Natural killer cell treated with Interleukin-12 subunit alpha and Interleukin-12 subunit beta and Interleukin-15 and Interleukin-18, amount 100 ng/mL, for 72 hours (primary cell): ENCODE data around the gene MOB2. TPM values are rescaled to one million over a fixed set of nuclear protein-coding genes. Genes with fewer than 3 reads are reported as not detected.

Experiments used
- ATAC-seq, 2 donors: fragments of 150-1000 bp; cut with Tn5 transposase in 1 of 2; sonication (Bioruptor Pico), chemical (Tn5 transposase) in 1 of 2; 2 replicates each; pipeline ENCODE4 v1.10.0; 2021
- DNase-seq: peaks from one replicate; pipeline ENCODE4 v3.0.0; 2022; ENCODE audit warnings: low spot score
- H3K27ac Mint-ChIP-seq, 2 donors: 1 replicate in 1 of 2; 2 replicates in 1 of 2; pipeline ENCODE4 v1.8.0; 2022; ENCODE audit warnings: mixed read lengths in 2 of 2, mild to moderate bottlenecking in 1 of 2, moderate library complexity in 1 of 2
- H3K27me3 Mint-ChIP-seq, 2 donors: 1 replicate in 1 of 2; 2 replicates in 1 of 2; pipeline ENCODE4 v1.8.0; 2022; ENCODE audit warnings: mixed read lengths in 2 of 2
- H3K36me3 Mint-ChIP-seq: one replicate; pipeline ENCODE4 v1.8.0; 2022; ENCODE audit warnings: mixed read lengths
- H3K4me1 Mint-ChIP-seq, 2 donors: 1 replicate in 1 of 2; 2 replicates in 1 of 2; pipeline ENCODE4 v1.8.0; 2022; ENCODE audit warnings: low read depth in 2 of 2, mixed read lengths in 2 of 2, mild to moderate bottlenecking in 1 of 2
- H3K4me3 Mint-ChIP-seq: one replicate; pipeline ENCODE4 v1.8.0; 2022; ENCODE audit warnings: mixed read lengths
- H3K9me3 Mint-ChIP-seq: 2 replicates; pipeline ENCODE4 v1.8.0; 2022; ENCODE audit warnings: mixed read lengths
- total RNA-seq, 2 donors: library from RNA; stranded (reverse); gene quantifications; one replicate each; pipeline ENCODE4 v1.2.3, GENCODE V29; 2022

MOB2 gene
- total RNA-seq, 2 donors from 2014 or later = 40.0 to 42.7 TPM

DNA sequence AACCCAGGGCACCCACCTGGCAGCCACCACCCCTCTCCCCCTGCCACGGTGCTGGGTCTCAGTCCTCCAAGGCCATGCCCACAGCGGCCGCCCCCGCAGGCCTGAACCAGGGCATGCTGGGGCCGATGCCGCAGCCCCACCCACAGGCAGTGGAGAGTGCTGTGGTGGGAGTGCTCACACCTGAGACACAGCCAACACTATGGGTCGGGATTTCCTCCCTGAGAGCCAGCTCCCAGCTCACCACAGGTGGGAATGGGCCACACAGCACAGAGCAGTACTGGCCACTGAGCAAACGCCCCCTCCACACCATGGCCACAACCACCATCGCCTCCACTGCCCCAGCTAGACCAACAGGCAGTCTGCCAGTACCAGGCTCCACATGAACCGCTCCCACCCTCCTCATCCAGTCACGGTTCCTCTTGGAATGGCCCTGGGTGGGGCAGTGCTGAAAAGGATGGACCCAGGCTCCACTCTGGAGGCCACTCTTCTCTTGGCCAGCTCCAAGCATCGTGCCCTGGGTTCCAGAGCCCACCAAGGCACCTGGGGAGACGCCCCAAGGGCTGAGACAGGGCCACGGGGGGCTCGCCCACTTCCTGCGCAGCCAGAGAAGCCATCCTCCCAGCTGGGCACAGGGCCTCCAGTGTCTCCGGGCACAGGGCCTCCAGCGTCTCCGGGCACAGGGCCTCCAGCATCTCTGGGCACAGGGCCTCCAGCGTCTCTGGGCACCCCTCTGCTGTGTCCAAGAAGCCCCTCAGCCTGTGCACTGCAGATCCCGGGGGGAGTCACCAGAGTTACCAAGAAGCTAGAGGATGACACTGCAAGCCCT, 14.2 kb downstream of the MOB2 start:
- no peaks in the 10 kb centered on the region for H3K27me3 Mint-ChIP-seq
- ATAC-seq (no peak), DNase-seq (no peak)
- H3K27ac Mint-ChIP-seq = no peak overlapping the region
- peaks cover 0 to under 1% of the 10 kb centered on the region in 2 donors for H3K4me1 Mint-ChIP-seq
- H3K4me3 Mint-ChIP-seq = no peak overlapping the region
- no peaks in the 10 kb centered on the region for H3K9me3 Mint-ChIP-seq
- peaks cover 10% of the 10 kb centered on the region for H3K36me3 Mint-ChIP-seq

- ATAC-seq = no peak
- DNase-seq = no peak
- H3K4me1 Mint-ChIP-seq = peaks cover 0 to 7% of the 10 kb centered on the region in 2 donors
- H3K27me3 Mint-ChIP-seq = no peaks in the 10 kb centered on the region
- peaks cover 6% of the 10 kb centered on the region for H3K36me3 Mint-ChIP-seq
- H3K4me3 Mint-ChIP-seq = no peak overlapping the region
- no peak overlapping the region for H3K27ac Mint-ChIP-seq
- H3K9me3 Mint-ChIP-seq = no peaks in the 10 kb centered on the region
These were observed 14.8 kb downstream of the MOB2 start for GRCh38 chr11:1471736-1472135.

GRCh38 chr11:1470681-1471611, 15.6 kb downstream of the MOB2 start:
- no peaks in the 10 kb centered on the region for H3K9me3 Mint-ChIP-seq
- H3K4me1 Mint-ChIP-seq = peaks cover 0 to 9% of the 10 kb centered on the region in 2 donors
- ATAC-seq (no peak), DNase-seq (no peak)
- no peak overlapping the region for H3K27ac Mint-ChIP-seq
- H3K4me3 Mint-ChIP-seq = no peak overlapping the region
- H3K36me3 Mint-ChIP-seq = peaks cover 6% of the 10 kb centered on the region
- no peaks in the 10 kb centered on the region for H3K27me3 Mint-ChIP-seq

- Mint-ChIP-seq H3K4me1 (peaks cover 0 to 14% of the 10 kb centered on the region in 2 donors), H3K36me3 (peaks cover 6% of the 10 kb centered on the region), H3K27me3 (no peaks in the 10 kb centered on the region), H3K9me3 (no peaks in the 10 kb centered on the region), H3K27ac (no peak overlapping the region), H3K4me3 (no peak overlapping the region)
- DNase-seq (no peak), ATAC-seq (no peak)
These were observed 16.5 kb downstream of the MOB2 start for GRCh38 chr11:1469911-1470680.

GRCh38 chr11:1469287-1469910, 17.2 kb downstream of the MOB2 start:
- Mint-ChIP-seq H3K4me1 (peaks cover 0 to 14% of the 10 kb centered on the region in 2 donors), H3K4me3 (no peak overlapping the region), H3K36me3 (peaks cover 4% of the 10 kb centered on the region), H3K27ac (no peak overlapping the region), H3K27me3 (no peaks in the 10 kb centered on the region), H3K9me3 (no peaks in the 10 kb centered on the region)
- DNase-seq (no peak), ATAC-seq (no peak)

GRCh38 chr11:1468473-1469066, 18.0 kb downstream of the MOB2 start:
- Mint-ChIP-seq H3K9me3 (no peaks in the 10 kb centered on the region), H3K27ac (no peak overlapping the region), H3K4me3 (no peak overlapping the region), H3K36me3 (no peaks in the 10 kb centered on the region), H3K27me3 (no peaks in the 10 kb centered on the region), H3K4me1 (peaks cover 0 to 14% of the 10 kb centered on the region in 2 donors)
- ATAC-seq (no peak), DNase-seq (no peak)

GRCh38 chr11:1468002-1468401, 18.6 kb downstream of the MOB2 start:
- no peak for ATAC-seq
- DNase-seq = no peak
- Mint-ChIP-seq H3K27me3 (no peaks in the 10 kb centered on the region), H3K36me3 (no peaks in the 10 kb centered on the region), H3K4me3 (no peak overlapping the region), H3K9me3 (no peaks in the 10 kb centered on the region), H3K4me1 (peaks cover 0 to 14% of the 10 kb centered on the region in 2 donors), H3K27ac (no peak overlapping the region)

GRCh38 chr11:1467270-1467669, 19.3 kb downstream of the MOB2 start:
- no peak for DNase-seq
- Mint-ChIP-seq H3K27me3 (no peaks in the 10 kb centered on the region), H3K4me3 (no peak overlapping the region), H3K4me1 (peaks cover 0 to 14% of the 10 kb centered on the region in 2 donors), H3K9me3 (no peaks in the 10 kb centered on the region), H3K27ac (no peak overlapping the region), H3K36me3 (no peaks in the 10 kb centered on the region)
- no peak for ATAC-seq

- peak overlapping the region in 1 of 2 donors; percentile 43 for H3K27ac Mint-ChIP-seq
- no peak overlapping the region for H3K4me3 Mint-ChIP-seq
- no peaks in the 10 kb centered on the region for H3K9me3 Mint-ChIP-seq
- peaks cover 0 to 14% of the 10 kb centered on the region in 2 donors for H3K4me1 Mint-ChIP-seq
- H3K27me3 Mint-ChIP-seq = no peaks in the 10 kb centered on the region
- no peaks in the 10 kb centered on the region for H3K36me3 Mint-ChIP-seq
- no peak for ATAC-seq
- no peak for DNase-seq
These were observed 19.8 kb downstream of the MOB2 start for GRCh38 chr11:1466784-1467183.

GRCh38 chr11:1463056-1463455, 23.5 kb downstream of the MOB2 start:
- Mint-ChIP-seq H3K9me3 (no peaks in the 10 kb centered on the region), H3K27ac (no peak overlapping the region), H3K36me3 (no peaks in the 10 kb centered on the region), H3K4me3 (no peak overlapping the region), H3K27me3 (no peaks in the 10 kb centered on the region), H3K4me1 (peaks cover 0 to 14% of the 10 kb centered on the region in 2 donors)
- DNase-seq = no peak
- no peak for ATAC-seq

- no peaks in the 10 kb centered on the region for H3K9me3 Mint-ChIP-seq
- no peak overlapping the region for H3K27ac Mint-ChIP-seq
- no peak for ATAC-seq
- H3K4me1 Mint-ChIP-seq = peaks cover 0 to 14% of the 10 kb centered on the region in 2 donors
- no peaks in the 10 kb centered on the region for H3K36me3 Mint-ChIP-seq
- no peak overlapping the region for H3K4me3 Mint-ChIP-seq
- no peak for DNase-seq
- no peaks in the 10 kb centered on the region for H3K27me3 Mint-ChIP-seq
These were observed 23.9 kb downstream of the MOB2 start for GRCh38 chr11:1462698-1462975.

GRCh38 chr11:1461826-1462697, 24.5 kb downstream of the MOB2 start:
- no peak overlapping the region for H3K27ac Mint-ChIP-seq
- ATAC-seq = no peak
- H3K36me3 Mint-ChIP-seq = no peaks in the 10 kb centered on the region
- H3K4me1 Mint-ChIP-seq = peaks cover 0 to 11% of the 10 kb centered on the region in 2 donors
- no peak overlapping the region for H3K4me3 Mint-ChIP-seq
- H3K9me3 Mint-ChIP-seq = no peaks in the 10 kb centered on the region
- no peaks in the 10 kb centered on the region for H3K27me3 Mint-ChIP-seq
- DNase-seq = no peak
